ENCODE measurements around the gene CHMP2A.
"Not testable (repeated sequence)": the region's sequence is repeated elsewhere in the genome, so short reads cannot be mapped to it uniquely, and the experiment has no call there.

The CHMP2A gene

DNA sequence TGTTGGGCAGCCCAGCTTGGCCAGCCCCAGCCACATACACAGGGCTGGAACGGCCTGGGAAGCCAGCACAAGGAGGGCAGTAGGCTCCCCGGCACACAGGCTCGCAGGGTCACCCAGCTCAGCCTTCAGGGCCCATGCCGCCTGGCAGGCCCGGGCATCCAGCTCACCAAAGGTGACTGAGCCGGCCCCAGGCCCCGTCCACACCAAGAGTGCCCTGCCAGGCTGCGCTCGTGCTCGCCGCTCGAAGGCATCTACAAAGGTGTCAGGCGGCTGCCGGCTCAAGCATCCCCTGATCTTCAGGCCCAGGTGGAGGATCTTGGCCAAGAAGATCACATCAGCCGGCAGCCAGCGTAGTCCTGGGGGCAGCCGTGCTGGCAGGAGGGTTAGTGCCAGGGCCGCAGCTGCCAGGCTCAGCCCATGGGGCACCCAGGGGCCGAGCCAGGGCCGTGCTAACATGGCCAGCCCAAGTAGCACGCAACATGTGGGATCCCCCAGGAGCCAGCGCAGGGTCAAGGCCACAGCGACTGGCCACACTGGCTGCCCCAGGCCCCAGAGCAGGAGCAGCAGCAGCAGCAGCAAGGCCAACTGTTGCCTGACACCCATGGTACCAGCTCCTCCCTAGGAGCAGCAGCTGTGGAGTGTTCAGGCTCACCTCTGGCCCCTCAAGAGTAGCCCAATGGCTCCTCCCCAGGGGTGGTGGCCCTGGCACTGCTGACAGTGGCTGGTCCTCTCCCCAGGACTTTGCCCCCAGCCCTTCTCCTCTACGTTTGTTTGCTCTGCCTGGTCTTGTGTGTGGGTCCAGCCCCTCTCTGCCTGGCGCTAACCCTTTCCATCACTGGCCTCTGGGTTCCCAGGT, 43.3 kb downstream of the CHMP2A start, which contains the start of gene SLC27A5:
TSS of gene SLC27A5 (minus strand) at position 640 of the 856 bp plus-strand sequence. CDS start at position 603, 37 bp downstream.
- DNase-seq (ENCODE audit: low read depth): no peak

DNA sequence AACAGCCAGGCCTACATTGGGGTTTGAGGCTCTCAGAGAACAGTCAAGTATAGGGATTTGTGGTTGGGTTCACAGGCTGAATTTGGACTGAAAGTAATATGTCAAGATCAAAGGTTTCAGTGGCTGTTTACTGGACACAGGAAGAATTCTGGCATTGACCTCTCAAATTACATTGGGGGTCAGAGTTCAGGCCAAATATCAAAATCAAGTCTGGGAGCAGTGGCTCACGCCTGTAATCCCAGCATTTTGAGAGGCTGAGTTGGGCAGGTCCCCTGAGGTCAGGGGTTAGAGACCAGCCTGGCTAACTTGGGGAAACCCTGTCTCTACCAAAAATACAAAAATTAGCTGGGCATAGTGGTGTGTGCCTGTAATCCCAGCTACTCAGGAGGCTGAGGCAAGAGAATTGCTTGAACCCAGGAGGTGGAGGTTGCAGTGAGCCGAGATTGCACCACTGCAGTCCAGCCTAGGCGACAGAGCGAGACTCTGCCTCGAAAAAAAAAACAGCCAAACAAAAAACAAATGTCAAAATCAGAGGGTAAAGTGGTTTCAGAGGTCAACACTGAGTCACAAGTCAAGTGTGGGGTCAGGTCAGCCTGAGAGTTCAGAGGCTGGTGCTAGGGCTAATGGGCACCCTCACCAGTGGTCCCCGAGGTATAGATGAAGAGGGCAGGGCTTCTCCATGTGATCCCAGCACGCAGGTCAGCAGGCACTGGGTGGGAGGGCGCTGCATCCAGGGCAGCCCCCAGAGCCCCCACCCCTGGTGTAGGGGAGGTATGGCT, 44.6 kb downstream of the CHMP2A start:
- no peak for DNase-seq (ENCODE audit: low read depth)

DNA sequence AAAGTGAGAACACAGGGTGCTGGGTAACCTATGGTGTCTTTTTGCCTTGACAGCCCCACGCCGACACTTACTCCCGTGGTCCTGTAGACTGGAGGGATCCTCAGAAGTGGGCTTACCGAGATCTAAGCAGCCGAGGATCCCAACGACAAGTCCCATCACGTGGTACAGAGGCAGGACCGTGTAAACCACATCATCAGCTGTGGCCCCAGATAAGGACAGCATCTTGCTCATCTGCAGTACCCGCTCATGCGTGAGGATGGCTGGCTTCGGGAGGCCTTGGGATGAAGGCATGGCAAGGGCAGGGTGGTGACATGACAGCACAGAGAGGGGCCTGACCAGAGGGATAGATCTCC, 45.2 kb downstream of the CHMP2A start:
- DNase-seq (ENCODE audit: low read depth): no peak

DNA sequence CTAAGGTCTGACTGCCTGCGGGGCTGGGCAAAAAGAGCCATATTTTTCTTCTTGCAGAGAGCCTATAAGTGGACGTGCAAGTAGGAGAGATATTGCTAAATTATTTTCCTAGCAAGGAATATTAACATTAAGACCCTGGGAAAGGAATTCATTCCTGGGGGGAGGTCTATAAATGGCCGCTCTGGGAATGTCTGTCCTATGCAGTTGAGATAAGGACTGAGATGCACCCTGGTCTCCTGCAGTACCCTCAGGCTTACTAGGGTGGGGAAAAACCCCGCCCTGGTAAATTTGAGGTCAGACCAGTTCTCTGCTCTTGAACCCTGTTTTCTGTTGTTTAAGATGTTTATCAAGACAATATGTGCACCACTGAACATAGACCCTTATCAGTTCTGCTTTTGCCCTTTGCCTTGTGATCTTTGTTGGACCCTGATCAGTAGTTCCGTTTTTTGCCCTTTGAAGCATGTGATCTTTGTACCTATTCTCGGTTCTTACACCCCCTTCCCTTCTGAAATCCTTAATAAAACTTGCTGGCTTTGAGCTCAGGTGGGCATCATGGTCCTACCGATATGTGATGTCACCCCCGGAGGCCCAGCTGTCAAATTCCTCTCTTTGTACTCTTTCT, 47.2 kb downstream of the CHMP2A start:
- not testable (repeated sequence) for DNase-seq (ENCODE audit: low read depth)

Measured in fibroblast of the conjunctiva (primary cell).